Stimulated activated CD4-positive, alpha-beta T cell treated with anti-CD3 and anti-CD28 coated beads, Interleukin-2, amount 100 ng/mL, for 4 hours (primary cell): ENCODE data around the gene BPIFA2.
"Not testable (repeated sequence)": the region's sequence is repeated elsewhere in the genome, so short reads cannot be mapped to it uniquely, and the experiment has no call there.

Experiments used
- DNase-seq: peaks from one replicate; pipeline ENCODE4 v3.0.0-alpha.2; 2020; ENCODE audit warnings: low read depth

BPIFA2 gene

GRCh38 chr20:33162313-33162712, 5.6 kb upstream of the BPIFA2 start:
- DNase-seq, result no peak

- DNase-seq, result no peak
Measured at GRCh38 chr20:33162753-33163152, 5.2 kb upstream of the BPIFA2 start.

- no peak for DNase-seq
Measured at GRCh38 chr20:33163856-33164762, 3.9 kb upstream of the BPIFA2 start.

GRCh38 chr20:33164763-33165095, 3.2 kb upstream of the BPIFA2 start:
- DNase-seq, result no peak

- no peak for DNase-seq
Measured at GRCh38 chr20:33165416-33166055, 2.4 kb upstream of the BPIFA2 start.

GRCh38 chr20:33166533-33167113, 1.3 kb upstream of the BPIFA2 start:
- DNase-seq, result no peak

- DNase-seq, result no peak
Measured at GRCh38 chr20:33169176-33169794, 1.3 kb downstream of the BPIFA2 start.

- DNase-seq, result no peak
Measured at GRCh38 chr20:33172781-33173180, 4.8 kb downstream of the BPIFA2 start.

- DNase-seq, result no peak
Measured at GRCh38 chr20:33175123-33175522, 7.2 kb downstream of the BPIFA2 start.

GRCh38 chr20:33176101-33176500, 8.1 kb downstream of the BPIFA2 start:
- DNase-seq, result no peak

- DNase-seq, result no peak
Measured at GRCh38 chr20:33177866-33178265, 9.9 kb downstream of the BPIFA2 start.

- no peak for DNase-seq
Measured at GRCh38 chr20:33178726-33179125, 10.8 kb downstream of the BPIFA2 start.

GRCh38 chr20:33180169-33180568, 12.2 kb downstream of the BPIFA2 start:
- no peak for DNase-seq

GRCh38 chr20:33181482-33182093, 13.6 kb downstream of the BPIFA2 start:
- DNase-seq, result no peak

GRCh38 chr20:33183312-33183711, 15.4 kb downstream of the BPIFA2 start:
- no peak for DNase-seq

GRCh38 chr20:33185031-33185590, 17.2 kb downstream of the BPIFA2 start:
- DNase-seq, result not testable (repeated sequence)

- DNase-seq, result no peak
Measured at GRCh38 chr20:33187491-33187890, 19.5 kb downstream of the BPIFA2 start.

- DNase-seq, result no peak
Measured at GRCh38 chr20:33188421-33188820, 20.5 kb downstream of the BPIFA2 start.

GRCh38 chr20:33191484-33191883, 23.5 kb downstream of the BPIFA2 start:
- DNase-seq, result no peak

- DNase-seq, result no peak
Measured at GRCh38 chr20:33191955-33192354, 24.0 kb downstream of the BPIFA2 start.

- no peak for DNase-seq
Measured at GRCh38 chr20:33192912-33193501, 25.0 kb downstream of the BPIFA2 start.

- DNase-seq, result no peak
Measured at GRCh38 chr20:33199026-33199425, 31.1 kb downstream of the BPIFA2 start.
